Jurkat, Clone E6-1 (cell line): ENCODE data around the gene GRIK1.

Source experiments
- DNase-seq: peaks from one replicate; pipeline ENCODE4 v3.0.0-alpha.2; 2011; ENCODE audit warnings: low read depth, low spot score
- H3K4me3 ChIP-seq: 2 replicates; pipeline ENCODE4 v1.5.1; 2011; ENCODE audit warnings: mild to moderate bottlenecking, low read length, control low read depth, moderate library complexity

GRIK1 gene

DNA sequence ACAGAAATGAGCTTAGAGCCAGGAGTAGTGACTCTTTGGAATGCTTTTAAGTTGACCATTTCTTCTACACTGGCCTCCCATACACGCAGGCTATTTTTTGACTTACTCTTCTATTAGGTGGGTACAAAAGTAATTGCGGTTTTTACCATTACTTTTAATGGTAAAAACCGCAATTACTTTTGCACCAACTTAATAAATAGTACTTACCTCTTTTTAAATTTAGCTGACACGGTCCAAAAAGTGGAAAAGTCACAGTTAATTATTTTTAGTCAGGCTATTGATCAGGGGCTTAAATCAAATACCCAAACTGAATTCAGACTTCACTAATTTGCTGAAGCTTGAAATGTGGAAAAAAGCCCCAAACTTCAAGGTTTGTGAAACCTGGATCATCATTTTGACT lies 138.7 kb downstream of the GRIK1 start:
- DNase-seq, result no peak

DNA sequence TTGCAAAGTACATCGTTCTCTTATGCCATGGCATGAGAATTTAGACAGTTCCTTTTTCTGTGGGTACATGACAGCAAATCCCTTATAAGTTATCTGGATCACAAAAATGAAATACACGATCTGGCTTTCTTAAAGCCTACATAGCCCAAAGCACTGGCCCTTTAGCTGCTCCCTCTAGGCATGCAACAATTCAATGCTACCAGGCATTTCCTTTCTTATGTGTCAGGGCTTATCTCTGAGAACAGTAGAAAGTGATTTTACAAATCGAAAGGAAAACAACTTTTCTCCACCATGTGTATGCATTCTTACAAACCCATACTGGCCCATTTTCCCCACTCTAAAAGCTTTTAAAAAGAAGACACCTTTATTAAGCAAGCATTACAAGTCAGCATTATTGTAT lies 139.7 kb downstream of the GRIK1 start:
- no peak overlapping the region for H3K4me3 ChIP-seq
- DNase-seq, result no peak

More for the DNA sequence above, 138.7 kb downstream of the GRIK1 start:
- no peak overlapping the region for H3K4me3 ChIP-seq

DNA sequence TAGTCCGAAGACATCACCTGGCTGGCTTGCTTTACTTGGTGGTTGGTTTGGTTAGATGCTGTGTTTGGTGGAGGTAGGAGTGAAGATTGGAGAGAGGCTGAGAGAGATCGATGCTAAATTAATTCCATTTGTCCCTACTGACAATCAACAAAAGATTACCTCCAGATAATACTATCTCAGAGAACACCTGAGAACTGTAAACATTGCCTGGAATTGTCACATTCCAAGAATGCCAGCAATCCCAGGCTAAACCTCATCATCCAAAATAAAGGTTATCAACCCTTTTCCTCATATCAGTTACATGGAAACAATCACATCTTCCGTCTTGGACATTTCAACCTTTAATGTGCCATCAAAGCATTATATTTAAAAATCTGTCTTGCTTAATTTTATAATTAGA lies 141.0 kb downstream of the GRIK1 start:
- DNase-seq, result no peak
- no peak overlapping the region for H3K4me3 ChIP-seq

DNA sequence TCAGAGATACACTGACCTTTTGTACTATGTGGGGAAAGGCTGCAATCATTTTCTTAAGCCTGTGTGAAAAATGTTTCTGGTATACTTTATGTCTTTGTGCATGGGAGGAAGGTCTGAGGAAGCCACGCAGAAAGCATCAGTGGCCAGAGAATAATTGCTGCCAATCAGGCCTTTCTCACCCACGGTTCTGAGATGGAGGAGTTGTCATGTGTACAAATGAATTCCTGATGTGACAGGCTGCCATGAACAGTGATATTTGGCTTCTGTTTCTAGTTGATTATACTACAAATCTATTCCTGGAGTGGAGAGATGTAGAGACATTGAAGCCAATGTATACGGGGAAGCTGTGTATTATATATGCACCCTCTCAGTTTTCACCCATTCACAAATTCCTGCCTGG lies 142.6 kb downstream of the GRIK1 start:
- no peak for DNase-seq

DNA sequence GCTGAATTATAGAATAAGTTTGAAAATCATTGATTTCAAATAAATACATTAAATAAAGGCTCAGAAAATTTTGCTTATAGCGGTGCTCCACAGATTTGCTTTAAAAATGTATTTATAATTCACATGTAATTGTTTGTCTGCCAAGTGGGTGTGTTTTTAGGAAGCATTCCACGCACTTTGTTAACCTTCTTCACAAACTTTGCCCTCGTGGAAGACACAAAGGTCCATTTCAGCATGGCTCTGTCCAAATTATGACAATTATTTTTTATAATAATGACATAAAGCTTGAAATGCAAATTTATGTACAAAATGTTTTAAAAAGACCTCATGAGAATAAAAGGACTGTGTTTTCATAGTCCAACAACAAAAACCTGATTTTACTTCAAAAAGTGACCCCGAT lies 146.1 kb downstream of the GRIK1 start:
- DNase-seq, result no peak
- H3K4me3 ChIP-seq, result no peak overlapping the region

More for the DNA sequence above, 142.6 kb downstream of the GRIK1 start:
- H3K4me3 ChIP-seq, result no peak overlapping the region

DNA sequence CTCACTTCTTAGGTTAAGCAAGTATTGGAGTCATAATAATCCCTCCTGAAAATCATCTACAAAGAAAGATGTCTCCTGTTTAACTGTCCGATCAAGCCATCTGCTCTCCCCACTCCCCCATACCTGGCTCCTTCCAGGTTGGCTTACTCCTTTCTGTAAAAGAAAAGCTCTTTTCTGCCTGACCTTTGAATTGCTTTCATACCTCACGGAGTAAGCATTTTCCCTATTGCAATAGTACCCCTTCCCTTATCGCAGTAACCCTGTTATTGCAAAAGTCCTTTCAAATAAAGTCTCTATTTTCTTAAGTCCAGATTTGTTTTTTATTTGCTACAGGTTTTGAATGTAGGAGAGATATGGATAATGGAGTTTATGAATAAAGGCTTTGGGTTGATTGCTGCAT lies 150.4 kb downstream of the GRIK1 start:
- no peak overlapping the region for H3K4me3 ChIP-seq
- no peak for DNase-seq

DNA sequence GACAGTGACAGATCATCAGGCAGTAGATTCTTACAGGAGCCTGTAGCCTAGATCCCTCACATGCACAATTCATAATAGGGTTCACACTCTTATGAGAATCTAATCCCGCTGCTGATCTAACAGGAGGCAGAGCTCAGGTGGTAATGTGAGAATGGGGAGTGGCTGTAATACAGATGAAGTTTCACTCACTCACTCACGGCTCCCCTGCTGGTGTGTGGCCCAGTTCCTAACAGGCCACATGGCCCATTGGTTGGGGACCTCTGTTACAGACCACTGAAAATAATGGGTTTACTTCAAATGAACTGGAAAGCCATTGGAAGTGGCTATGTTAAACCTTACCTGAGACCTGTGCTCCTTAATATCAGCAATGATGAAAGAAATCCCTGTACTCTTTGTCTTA lies 151.0 kb downstream of the GRIK1 start:
- H3K4me3 ChIP-seq, result no peak overlapping the region
- no peak for DNase-seq

DNA sequence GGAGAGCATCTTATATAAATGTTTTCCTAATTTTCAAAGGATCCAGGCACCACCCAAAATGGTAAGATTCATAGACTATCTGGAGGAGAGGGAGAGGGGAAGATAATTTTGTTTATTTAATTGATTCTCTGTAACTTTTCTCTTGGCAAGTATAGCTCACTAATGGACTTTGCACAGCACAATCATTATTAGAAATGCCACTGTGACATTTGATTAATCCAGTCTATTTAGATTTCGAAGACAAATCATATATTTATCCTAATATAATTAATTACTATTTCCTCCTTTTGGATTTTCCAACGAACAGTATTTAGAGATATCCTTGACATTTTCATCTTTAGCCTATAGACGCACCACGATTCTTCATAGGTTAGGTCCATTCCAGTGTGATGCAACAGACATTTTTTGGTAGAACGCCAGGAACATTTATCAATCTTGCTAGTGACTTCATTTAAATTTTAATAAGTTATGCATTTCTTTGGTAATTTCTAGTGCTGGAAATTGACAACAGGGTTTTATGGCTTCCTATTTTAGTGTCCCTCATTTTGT lies 152.4 kb downstream of the GRIK1 start:
- DNase-seq, result no peak
- no peak overlapping the region for H3K4me3 ChIP-seq

DNA sequence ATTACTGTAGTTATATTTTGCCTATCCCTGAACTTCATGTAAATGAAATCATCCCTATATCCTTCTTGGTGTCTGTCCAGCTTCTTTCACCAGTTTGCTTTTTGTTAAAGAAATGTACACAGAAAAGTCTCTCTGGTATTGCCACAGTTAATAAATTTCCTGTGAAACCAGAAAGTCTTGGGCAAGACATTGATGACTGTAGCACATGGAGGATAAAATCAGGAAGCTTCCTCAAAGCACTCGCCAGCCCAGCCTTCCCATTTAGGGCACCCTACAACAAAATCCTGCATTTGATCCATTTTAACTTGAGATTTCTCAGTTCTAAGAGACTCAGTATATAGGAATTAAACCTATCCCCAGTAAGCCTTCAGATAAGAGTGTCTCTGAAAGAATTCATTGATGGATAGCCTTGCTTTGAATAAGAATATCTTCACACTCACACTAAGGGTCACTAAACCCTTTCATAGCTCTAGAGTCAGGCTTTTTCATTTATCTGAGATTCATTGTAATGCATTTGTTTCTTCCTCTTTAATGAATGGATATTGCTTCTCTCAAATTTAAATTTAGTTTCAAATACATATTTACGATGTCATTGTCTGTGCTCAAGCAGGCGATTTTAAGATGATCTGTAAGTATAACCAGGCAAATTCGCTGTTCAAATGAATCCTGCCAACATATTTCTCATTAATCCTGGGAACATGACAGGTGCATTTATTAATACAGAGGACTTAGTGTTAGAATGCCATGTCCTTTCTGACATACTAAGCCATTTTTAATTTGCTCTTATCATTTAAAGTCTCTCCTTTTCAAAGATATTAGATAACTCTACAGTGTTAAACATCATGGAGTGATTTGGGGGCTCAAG lies 153.1 kb downstream of the GRIK1 start:
- no peak overlapping the region for H3K4me3 ChIP-seq
- DNase-seq, result no peak

DNA sequence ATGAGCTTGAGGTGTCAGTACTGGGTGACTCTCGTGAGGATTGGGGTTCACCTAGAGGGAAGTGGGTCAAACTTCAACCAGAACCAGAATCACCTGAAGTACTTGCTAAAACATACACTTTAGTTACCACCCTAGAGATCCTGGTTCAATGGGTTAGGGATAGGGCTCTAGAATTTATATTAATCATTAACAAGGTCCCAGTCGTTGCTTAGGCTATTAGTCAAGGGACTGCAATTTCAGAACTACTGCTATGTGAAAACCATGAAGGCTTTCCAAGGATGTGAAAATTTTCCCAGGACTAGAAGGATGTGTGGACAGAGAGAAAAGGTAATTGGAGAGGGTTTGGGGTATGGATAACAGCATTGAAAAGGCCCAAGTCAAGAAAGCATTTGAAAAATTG lies 162.6 kb downstream of the GRIK1 start:
- no peak for DNase-seq
- H3K4me3 ChIP-seq, result no peak overlapping the region

DNA sequence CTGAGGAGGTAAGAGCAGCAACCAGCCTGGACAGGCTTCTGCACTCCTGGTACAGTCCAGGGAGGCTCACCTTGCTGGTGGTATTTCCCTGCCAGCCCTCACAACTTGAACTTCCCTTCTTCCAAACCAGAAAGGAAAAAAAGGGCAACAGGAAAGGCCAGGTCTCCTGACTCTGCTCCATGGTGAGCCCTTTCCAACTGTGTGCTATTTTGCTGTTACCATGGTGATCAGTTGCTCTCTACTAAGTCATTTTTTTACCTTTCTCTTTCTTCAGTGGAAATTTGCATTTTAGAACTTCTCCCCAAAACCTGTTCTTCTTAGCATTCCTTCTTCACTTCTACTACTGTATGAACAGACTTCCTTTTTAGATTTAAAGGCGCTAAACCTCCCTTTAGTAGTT lies 164.3 kb downstream of the GRIK1 start:
- H3K4me3 ChIP-seq, result no peak overlapping the region
- DNase-seq, result no peak

DNA sequence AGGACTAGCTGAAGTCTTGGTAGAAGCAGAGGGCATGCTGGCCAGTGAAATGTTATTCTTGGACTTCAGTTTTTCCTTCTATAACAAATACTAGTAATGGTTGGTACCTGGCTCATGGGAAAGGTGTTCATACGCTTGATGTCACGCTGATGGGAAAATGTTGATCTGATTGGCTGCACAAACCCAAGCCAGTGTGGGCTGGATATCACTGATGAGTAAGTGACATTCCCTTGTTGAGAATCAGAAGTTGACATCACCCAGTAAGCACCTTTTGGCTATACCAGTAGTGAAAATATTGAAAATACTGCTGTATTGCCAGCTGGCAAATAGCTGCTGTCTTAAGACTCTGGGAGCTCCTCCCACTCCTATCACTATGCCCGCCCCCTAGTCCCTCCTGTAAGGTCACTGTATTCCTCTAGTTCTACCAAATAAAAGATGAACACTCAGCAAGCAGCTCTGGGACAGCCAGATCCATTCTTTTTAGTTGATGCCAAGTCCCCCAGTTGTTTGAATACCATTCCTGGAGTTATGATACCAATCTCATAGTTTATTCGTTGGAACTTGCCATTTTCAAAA lies 168.2 kb downstream of the GRIK1 start:
- DNase-seq, result no peak
- H3K4me3 ChIP-seq, result no peak overlapping the region

DNA sequence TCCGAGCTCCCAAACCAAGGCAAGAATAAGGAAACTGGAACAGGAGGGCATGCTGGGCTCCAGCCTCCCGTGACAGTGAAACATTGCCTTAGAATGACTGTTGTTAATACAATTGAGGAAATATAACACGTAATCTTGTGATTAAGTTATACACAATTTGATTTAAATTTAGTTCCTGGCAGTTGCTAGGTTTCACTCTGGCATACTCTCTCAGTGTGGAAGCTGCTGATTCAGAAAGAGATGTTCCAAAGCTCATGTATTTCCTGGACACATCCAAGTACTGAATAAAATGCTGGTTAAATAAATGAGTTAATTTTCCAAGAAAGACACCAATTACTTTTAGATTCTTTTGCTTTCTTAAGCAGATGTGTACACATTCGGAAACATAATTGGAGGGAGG lies 176.1 kb downstream of the GRIK1 start:
- no peak for DNase-seq
- no peak overlapping the region for H3K4me3 ChIP-seq

DNA sequence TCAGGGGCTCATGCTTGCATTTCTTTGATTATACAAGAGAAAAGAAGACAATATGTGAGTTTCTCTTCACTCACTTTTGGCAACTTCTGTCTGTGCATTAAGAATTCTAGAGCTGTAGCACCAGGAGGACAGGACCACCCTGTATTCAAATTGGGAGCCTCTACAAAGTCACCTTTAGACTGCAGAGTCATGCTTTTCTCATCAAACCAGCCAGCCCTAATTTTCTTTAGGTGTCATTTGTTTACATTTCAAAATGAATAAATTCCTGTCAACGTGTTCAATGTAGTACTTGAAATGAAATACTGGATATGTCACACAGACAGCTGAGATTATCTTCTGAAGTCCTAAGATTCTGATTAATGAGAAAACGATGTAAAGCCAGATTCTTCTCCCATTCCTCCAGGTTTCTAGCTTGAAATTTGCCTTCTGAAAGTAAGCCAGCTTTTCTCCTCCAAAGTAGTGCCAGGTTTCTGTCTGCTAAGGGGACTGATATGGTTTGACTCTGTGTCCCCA lies 177.2 kb downstream of the GRIK1 start:
- DNase-seq, result no peak
- H3K4me3 ChIP-seq, result no peak overlapping the region

DNA sequence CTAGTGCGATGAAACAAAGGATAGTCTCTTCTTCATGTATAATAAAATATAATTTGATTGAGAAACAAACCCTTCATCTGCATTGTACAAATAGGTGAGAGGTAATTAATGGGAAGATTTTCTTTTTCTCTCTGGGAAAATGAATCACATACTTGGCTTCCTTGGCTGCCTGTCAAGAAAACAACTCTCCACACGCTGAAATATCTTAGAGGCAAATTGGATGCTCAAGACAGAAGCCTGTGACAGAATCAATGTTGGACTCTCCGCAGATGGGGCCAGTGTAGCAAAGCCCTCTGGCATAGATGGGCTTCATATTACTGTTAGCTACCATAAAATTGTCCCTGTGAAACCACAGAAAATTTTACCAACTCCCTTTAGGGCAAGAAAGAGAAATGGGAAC lies 186.6 kb downstream of the GRIK1 start:
- no peak overlapping the region for H3K4me3 ChIP-seq
- no peak for DNase-seq

DNA sequence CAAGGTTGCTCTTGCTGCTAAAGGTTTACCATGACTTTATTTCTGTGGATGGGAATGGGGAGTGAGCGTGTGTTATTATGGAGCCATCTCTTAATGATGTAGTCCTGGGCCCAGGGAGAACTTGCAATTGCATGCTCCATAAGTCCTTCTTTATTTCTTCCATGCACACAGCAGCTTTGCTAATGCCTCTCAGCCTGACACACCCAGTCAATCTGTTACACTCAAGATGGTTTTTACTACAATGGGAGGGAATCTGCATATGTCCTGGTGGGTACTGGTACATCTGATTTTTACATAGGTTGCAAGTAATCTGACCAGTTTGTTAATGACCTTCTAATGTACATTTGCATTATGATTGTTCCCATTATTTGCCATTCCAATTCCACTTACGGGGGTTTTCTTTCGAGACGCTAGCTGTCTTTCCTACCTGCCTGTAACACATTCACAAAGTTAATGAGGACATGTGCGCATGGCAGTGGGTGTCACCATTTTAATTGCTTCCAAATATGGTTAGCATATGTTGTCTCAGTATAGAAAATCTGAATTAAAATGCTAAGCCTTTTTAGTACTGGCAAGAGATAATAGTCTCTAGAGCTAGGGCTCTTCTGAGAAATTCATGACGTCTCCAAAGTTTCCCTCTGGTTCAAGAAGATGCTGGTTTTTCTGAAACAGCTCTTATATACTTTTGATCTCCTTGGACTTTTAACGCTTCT lies 188.2 kb downstream of the GRIK1 start:
- DNase-seq, result no peak

DNA sequence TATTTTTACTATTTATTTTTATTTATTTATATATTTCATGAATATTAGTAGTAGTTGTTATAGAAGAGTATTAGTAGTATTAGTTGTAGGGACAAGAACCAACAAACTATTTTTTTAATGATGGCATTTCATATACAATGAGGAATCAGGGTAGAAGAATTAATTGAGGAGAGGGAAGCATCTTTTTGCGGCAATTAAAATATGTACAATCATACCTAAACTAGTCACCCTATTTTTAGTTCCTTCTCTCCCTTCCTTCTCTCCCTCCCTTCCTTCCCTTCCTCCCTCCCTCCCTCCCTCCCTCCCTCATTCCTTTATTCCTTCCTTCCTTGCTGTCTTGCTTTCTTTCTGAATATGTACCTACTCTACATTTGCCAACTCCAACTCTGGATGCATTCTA lies 189.8 kb downstream of the GRIK1 start:
- H3K4me3 ChIP-seq, result no peak overlapping the region

More for the DNA sequence above, 188.2 kb downstream of the GRIK1 start:
- no peak overlapping the region for H3K4me3 ChIP-seq

DNA sequence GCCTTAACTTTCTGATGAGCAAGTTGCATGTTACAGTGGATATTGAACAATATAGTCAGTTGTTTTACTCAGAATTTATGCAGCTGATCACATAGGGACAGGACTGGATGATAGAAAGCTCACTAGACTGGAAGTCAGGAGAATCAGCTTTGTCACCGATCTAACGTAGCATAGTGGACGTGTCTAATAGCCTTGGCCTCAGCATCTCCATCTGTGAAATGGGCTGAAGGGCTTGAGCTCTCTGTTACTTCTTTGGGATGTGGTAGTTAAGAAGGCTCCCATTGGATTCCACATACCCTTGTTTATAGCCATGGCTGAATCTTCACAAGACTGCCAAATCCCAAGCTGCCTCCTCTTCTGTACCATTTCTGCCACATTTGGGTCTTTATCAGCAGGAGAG lies 190.6 kb downstream of the GRIK1 start:
- DNase-seq, result no peak
- no peak overlapping the region for H3K4me3 ChIP-seq

More for the DNA sequence above, 189.8 kb downstream of the GRIK1 start:
- DNase-seq, result no peak

DNA sequence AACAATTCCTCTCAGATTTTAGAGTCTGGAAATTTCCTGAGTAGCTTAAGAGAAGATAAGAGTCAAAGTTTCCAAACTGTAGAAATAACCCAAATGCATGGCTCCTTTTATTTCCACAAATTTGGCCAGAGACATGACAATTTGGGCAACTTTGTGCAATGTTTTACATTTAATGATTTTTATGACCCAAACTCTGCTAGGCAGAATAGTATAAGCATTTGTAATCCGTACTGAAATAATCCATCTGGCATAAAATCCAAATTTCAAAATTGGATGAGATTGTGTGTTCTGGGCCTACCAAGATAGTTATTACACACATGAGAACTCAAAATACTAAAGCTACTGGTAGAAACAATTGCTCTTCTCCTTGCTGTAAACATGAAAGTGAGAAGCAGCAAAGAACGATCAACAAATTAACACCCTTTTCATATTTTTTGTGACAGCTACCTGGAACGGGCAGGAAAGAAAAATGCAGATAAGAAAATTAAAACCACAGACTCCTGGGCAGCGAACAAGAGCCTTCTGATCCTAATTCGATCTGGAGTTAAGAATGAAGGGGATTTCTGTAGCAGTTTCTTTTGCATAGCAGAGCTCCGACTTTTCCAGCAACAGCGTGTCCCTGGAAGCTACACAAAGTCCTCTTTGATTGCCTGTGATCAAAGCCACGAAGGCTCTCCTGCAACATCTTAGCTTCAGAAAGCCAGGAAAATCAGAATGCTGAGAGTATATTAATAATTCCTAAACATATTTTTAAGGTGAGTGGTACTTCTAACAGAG lies 191.2 kb downstream of the GRIK1 start:
- no peak overlapping the region for H3K4me3 ChIP-seq
- DNase-seq, result no peak
